Stimulated activated CD4-positive, alpha-beta T cell treated with anti-CD3 and anti-CD28 coated beads, Interleukin-15, amount 100 ng/mL, for 48 hours (primary cell): ENCODE results near the gene ALG1.
"Not testable (repeated sequence)": the region's sequence is repeated elsewhere in the genome, so short reads cannot be mapped to it uniquely, and the experiment has no call there.

Experiments used
- DNase-seq, 2 donors: peaks; one replicate each; pipeline ENCODE4 v3.0.0-alpha.2; 2020; ENCODE audit warnings: low read depth in 2 of 2

The ALG1 gene

DNA sequence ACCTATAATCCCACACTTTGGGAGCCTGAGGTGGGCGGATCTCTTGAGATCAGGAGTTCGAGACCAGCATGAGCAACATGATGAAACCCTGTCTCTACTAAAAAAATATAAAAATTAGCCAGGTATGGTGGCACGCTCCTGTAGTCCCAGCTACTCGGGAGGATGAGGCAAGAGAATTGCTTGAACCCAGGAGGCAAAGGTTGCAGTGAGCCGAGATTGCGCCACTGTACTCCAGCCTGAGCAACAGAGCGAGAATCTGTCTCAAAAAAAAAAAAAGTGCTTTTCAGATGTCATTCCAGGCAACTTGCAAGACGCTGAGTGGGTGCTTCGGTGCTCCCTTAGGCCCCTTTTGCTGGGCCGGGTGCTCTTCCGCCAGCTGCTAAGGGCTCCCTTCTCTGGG is 27.1 kb upstream of the ALG1 start:
- not testable (repeated sequence) for DNase-seq

GRCh38 chr16:5045499-5046115 is 26.0 kb upstream of the ALG1 start:
- no peak for DNase-seq

DNA sequence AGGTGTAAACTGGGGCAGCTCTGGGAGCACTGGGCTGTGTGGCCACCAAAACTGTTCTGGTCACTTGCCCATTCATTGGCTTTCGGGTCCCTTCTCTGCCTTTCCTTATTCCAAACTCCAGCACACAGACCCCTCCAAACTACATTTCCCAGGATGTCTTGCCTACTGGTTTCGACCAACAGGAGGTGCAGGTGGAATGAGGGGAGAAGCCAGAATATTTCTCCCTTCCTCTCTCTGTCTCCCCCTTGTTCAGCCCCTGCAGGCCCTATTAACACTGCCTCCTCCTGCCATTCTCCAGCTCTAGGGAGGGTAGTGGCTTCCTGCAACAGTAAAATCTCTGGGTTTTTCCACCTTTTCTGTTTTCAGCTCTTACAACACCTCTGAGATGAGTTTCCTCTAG is 24.7 kb upstream of the ALG1 start:
- DNase-seq: no peak

- DNase-seq: no peak
Observed at GRCh38 chr16:5054876-5055865, 16.5 kb upstream of the ALG1 start.

DNA sequence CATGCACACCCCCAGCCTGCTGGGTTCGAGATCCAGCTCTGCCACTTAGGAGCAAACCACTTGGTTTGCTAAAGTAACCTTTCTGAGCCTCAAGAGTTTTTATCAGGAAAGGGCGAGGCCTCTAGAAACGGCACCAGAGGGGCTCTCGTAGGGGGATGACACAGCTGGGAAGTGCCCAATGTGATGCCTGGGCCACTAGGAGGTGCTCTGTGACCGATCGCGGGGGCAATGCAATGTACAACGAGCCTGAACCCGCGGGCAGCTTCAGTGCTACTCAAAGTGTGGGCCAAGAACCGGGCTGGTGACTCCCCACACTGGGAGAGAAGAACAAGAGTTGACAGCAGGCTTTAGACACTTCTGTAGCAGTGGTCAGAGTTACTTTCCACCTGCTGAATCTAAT is 15.3 kb upstream of the ALG1 start:
- peak; percentile 24 to 41 for DNase-seq

DNA sequence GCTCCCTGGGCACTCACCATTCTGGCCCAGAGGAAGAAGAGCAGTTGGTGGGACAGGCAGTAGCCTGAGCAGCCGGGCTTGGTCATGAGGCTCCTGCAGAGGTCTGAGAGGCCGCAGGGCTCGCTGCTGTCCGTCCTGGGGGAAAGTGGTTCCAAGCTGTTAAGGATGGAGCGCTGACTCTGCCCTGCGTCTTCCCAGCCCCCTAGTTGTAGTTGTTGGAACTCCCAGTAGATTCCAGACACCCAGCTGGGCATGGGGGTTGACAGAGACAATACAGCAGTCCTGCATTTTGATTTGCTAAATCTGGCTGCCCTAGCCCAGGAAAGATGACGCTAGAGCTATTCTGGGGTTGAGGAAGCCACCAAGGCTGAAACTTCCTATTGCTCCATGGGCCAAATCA is 13.2 kb upstream of the ALG1 start:
- DNase-seq: no peak

- no peak for DNase-seq
Observed at GRCh38 chr16:5059386-5060072, 12.1 kb upstream of the ALG1 start.

GRCh38 chr16:5060073-5060641 is 11.5 kb upstream of the ALG1 start:
- no peak for DNase-seq

DNA sequence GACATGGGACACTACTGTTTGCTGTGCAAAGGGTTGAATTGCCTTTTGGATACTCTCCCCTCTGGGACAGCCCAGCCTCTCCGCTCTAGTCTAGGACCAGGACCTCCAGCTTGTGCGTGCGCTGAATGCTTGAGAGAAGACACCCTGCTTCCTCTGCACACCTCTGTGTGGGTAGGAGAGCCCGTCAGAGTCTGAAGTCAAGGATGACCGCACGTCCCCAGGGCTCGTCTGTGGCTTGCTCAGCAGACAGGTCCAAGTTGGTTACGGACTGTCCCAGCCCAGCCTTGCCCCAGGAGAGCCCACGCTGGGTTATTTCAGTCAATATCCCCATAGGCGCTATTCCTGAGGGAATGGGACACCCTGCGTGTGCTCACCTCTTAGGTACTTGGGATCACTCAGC is 9.6 kb upstream of the ALG1 start:
- DNase-seq: no peak

- no peak for DNase-seq
Observed at GRCh38 chr16:5062790-5063765, 8.6 kb upstream of the ALG1 start.

DNA sequence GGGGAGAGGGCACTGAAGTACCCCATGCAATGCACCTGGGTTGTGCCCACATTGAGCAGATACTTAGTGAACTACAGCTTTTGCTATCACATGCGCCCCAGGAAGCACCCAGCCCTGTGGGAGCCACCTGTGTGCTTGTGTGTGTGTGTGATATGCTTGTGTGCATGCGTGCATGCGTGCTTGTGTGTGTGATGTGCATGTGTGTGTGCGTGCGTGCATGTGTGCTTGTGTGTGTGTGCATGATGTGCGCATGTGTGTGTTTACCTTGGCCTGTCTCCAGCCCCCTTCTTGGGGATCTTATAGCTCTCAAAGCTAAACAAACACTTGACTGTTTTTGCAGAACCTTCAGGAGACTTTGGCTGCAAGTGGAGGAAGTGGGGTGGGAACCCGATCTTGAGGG is 6.7 kb upstream of the ALG1 start:
- DNase-seq: no peak

- DNase-seq: no peak
Observed at GRCh38 chr16:5065326-5065725, 6.3 kb upstream of the ALG1 start.

DNA sequence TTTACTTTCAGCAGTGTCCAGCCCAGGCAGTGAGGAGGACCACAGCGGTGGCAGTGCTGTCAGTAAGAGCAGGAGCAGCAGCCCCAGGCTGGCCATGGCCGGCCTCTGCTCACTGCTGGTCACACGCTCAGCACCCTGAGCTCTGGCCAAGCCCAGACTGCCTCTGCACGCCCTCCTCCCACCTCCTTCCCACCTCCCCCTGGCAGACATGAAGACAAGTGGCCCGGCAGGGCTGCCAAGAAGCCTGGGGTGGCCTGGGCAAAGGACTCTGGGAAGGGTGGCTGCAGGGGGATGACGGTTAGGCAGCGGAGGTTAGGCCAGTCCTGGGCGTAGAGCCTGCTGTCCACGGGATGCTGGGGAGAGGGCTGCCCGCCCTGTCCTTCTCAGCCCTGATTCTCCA is 5.8 kb upstream of the ALG1 start, which contains the start of gene C16orf89:
Gene C16orf89, minus strand, starts transcription at position 144 of the 400 bp plus-strand sequence. Its CDS starts 48 bp downstream, at position 96.
- no peak for DNase-seq

DNA sequence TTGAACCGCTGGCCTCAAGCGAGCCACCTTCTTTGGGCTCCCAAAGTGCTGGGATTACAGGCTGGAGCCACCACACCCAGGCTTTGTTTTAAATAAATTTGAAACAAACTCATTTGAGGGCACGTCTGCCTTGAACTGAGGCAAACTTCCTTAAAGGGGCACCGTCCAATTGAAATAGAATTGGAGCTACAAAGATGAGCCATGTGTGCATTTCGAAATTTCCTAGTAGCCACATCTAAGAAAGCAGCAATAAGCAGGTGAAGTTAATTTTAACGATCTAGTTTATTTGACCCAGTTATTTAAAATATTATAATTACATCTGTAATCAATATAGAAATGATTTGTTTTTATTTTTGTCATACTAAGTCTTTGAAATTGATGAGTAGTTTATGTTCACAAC is 5.1 kb upstream of the ALG1 start:
- no peak for DNase-seq

GRCh38 chr16:5069048-5069447 is 2.6 kb upstream of the ALG1 start:
- DNase-seq: no peak

GRCh38 chr16:5069854-5070253 is 1.8 kb upstream of the ALG1 start:
- no peak for DNase-seq

DNA sequence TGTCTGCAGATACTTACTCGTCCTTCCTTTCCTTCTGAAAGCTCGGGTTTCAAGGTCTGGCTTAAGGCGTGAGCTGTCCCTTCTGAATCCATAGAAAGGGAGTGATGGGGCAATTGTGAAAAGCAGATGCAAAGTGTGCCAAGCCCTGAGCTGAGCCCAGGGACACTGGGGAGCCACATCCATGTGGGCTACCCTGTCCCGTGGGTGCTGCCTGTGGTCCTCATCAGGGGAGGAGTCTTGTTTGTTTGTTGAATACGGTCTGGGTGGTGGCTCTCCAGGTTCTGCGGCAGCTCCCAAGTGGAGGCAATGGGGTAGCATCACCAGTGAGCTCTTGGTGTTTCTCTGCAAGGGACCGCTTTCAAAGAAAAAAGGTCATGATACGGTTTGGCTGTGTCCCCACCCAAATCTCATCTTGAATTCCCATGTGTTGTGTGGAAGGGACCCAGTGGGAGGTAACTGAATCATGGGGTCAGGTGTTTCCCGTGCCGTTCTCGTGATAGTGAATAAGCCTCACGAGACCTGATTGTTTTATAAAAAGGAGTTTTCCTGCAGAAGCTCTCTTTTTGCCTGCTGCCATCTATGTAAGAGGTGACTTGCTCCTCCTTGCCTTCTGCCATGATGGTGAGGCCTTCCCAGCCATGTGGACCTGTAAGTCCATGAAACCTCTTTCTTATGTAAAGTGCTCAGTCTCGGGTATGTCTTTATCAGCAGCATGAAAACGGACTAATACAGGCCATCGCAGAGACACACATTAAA is 1.0 kb upstream of the ALG1 start:
- DNase-seq: no peak

DNA sequence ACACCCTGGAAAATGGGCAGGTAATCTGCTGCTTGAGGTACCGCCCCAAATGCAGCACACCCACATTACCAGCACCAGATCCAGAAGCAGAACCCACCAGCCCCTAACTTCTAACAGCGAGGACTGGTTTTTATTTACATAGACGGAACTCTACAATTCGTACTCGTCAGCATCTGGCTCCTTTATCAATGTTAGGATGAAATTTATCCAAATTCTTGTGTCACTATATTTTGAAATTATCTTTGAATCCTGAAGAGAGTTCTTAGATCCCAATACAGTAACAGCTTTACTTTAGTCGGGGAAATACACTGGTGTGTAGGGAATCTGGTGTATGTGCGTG is 332 bp upstream of the ALG1 start:
- no peak for DNase-seq

DNA sequence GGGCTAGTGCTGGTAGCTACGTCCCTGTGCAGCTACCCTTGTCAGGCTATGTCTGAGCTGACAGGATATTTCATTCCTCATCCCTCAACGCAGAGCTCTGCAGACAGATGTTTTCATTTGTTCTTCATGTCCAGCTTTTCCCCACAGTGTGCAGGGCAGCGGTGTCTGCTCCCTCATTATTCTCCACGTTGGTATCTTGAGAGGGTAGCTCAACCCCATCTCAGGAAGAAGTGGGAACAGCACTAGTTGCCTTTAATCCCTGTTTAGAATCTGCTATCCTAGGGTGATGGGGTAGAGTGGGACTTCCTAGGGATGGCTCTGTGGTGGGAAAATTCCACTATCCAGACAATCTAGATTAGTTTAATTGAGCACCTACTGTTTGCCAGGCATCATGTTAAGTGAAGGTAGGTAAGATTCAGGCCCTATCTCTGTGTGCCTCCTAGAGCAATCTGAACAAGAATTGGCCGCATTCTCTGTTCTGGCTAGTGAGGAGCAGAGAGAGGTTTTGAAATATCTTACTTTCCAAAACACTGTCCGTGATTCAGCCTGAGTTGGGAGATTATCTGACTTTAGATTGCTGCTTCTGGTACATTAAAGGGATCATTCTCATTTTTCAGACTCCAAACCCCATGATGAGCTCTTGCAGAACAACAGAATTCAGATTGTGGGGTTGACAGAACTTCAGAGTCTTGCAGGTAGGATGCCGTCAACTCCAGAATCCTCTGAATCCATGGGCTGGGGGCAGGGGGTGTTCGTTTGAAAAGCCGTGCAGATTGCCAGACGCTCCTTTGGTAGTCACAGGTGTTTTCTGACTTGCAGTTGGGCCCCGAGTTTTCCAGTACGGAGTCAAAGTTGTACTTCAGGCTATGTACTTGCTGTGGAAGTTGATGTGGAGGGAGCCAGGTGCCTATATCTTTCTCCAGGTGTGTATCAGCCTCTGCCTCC is 963 bp downstream of the ALG1 start:
- no peak for DNase-seq
